GM23338 (cell line): ENCODE results near the gene ADIPOQ. TPM values are rescaled to one million over a fixed set of nuclear protein-coding genes. Genes with fewer than 3 reads are reported as not detected.

Experiments
- ATAC-seq: fragments of 200-7000 bp; cut with Tn5 transposase; 3 replicates; pipeline ENCODE4 v1.9.1; 2020
- DNase-seq: peaks from one replicate; pipeline ENCODE4 v3.0.0-alpha.2; 2015; ENCODE audit warnings: low spot score
- H2AFZ ChIP-seq: fragments of 200-600 bp; sonication (generic); 2 replicates; pipeline ENCODE4 v1.8.0; 2016; ENCODE audit warnings: antibody characterized with exemption, mild to moderate bottlenecking, moderate library complexity
- H3F3A ChIP-seq: fragments of 200-600 bp; sonication (generic); replicated peaks from 2 replicates; pipeline ENCODE4 v1.8.0; 2017; ENCODE audit warnings: antibody characterized with exemption, mixed run types, low read depth
- H3K27ac ChIP-seq: fragments of 200-600 bp; sonication (generic); 2 replicates; pipeline ENCODE4 v1.6.1; 2016; ENCODE audit warnings: low read depth
- H3K27me3 ChIP-seq: fragments of 200-600 bp; sonication (generic); 2 replicates; pipeline ENCODE4 v1.8.0; 2016; ENCODE audit warnings: mild to moderate bottlenecking, mixed run types, moderate library complexity; ENCODE audit not compliant: insufficient read depth
- H3K36me3 ChIP-seq: fragments of 200-600 bp; sonication (generic); 2 replicates; pipeline ENCODE4 v1.8.0; 2016; ENCODE audit warnings: mild to moderate bottlenecking; ENCODE audit not compliant: insufficient read depth
- H3K4me1 ChIP-seq: fragments of 200-600 bp; sonication (generic); 2 replicates; pipeline ENCODE4 v1.8.0; 2016; ENCODE audit warnings: mild to moderate bottlenecking, moderate library complexity; ENCODE audit not compliant: insufficient read depth
- H3K4me2 ChIP-seq: fragments of 200-600 bp; sonication (generic); 2 replicates; pipeline ENCODE4 v1.7.1; 2017; ENCODE audit warnings: mixed run types
- H3K4me3 ChIP-seq: fragments of 200-600 bp; sonication (generic); 2 replicates; pipeline ENCODE4 v1.6.1; 2016; ENCODE audit warnings: mixed run types
- H3K79me2 ChIP-seq: fragments of 200-600 bp; sonication (generic); replicated peaks from 2 replicates; pipeline ENCODE4 v1.8.0; 2017; ENCODE audit warnings: mild to moderate bottlenecking; ENCODE audit not compliant: insufficient read depth
- H3K9me2 ChIP-seq: fragments of 200-600 bp; sonication (generic); 2 replicates; pipeline ENCODE4 v1.8.0; 2017; ENCODE audit not compliant: insufficient read depth
- H4K20me1 ChIP-seq: fragments of 200-600 bp; sonication (generic); replicated peaks from 2 replicates; pipeline ENCODE4 v1.8.0; 2017; ENCODE audit warnings: mild to moderate bottlenecking; ENCODE audit not compliant: insufficient read depth
- H3K27ac Mint-ChIP-seq: 2 replicates; pipeline ENCODE4 v1.8.0; 2020; ENCODE audit warnings: inconsistent platforms, mild to moderate bottlenecking, moderate library complexity, mixed read lengths
- H3K27me3 Mint-ChIP-seq: 3 replicates; pipeline ENCODE4 v1.8.0; 2022; ENCODE audit warnings: low read depth, mild to moderate bottlenecking, moderate library complexity, mixed read lengths, inconsistent platforms; ENCODE audit not compliant: insufficient read depth, poor library complexity
- H3K36me3 Mint-ChIP-seq: 3 replicates; pipeline ENCODE4 v1.8.0; 2021; ENCODE audit warnings: low read depth, mild to moderate bottlenecking, inconsistent platforms, moderate library complexity, mixed read lengths
- H3K4me1 Mint-ChIP-seq: 3 replicates; pipeline ENCODE4 v1.8.0; 2020; ENCODE audit warnings: mild to moderate bottlenecking, inconsistent platforms, mixed read lengths
- H3K4me3 Mint-ChIP-seq: 3 replicates; pipeline ENCODE4 v1.8.0; 2021; ENCODE audit warnings: moderate library complexity, mild to moderate bottlenecking, inconsistent platforms, mixed read lengths
- H3K9me3 Mint-ChIP-seq: 3 replicates; pipeline ENCODE4 v1.8.0; 2020; ENCODE audit warnings: moderate library complexity, mild to moderate bottlenecking, inconsistent platforms, mixed read lengths
- CREB1 ChIP-seq: fragments of 250-450 bp; sonication (Bioruptor Pico); IDR thresholded peaks from 2 replicates; pipeline ENCODE4 v1.5.0; 2020; ENCODE audit warnings: low read depth, mild to moderate bottlenecking, moderate library complexity
- EZH2 ChIP-seq: fragments of 200-600 bp; sonication (generic); IDR thresholded peaks from one replicate; pipeline ENCODE4 v1.8.0; 2017; ENCODE audit warnings: antibody characterized with exemption, mild to moderate bottlenecking, low read depth; ENCODE audit not compliant: unreplicated experiment
- EZH2phosphoT487 ChIP-seq: fragments of 200-600 bp; sonication (generic); IDR thresholded peaks from one replicate; pipeline ENCODE4 v1.8.1; 2018; ENCODE audit warnings: antibody characterized with exemption; ENCODE audit not compliant: unreplicated experiment
- JUNB ChIP-seq: IDR thresholded peaks from one replicate; pipeline ENCODE4 v1.6.1; 2016; ENCODE audit warnings: antibody characterized with exemption; ENCODE audit not compliant: unreplicated experiment
- NANOG ChIP-seq: IDR thresholded peaks from 2 replicates; pipeline ENCODE4 v1.6.1; 2016; ENCODE audit warnings: antibody characterized with exemption, borderline replicate concordance
- POLR2AphosphoS5 ChIP-seq: IDR thresholded peaks from 2 replicates; pipeline ENCODE4 v1.6.1; 2016; ENCODE audit warnings: antibody characterized with exemption, low read depth
- STAT1 ChIP-seq: IDR thresholded peaks from one replicate; pipeline ENCODE4 v1.6.1; 2016; ENCODE audit warnings: antibody characterized with exemption; ENCODE audit not compliant: unreplicated experiment
- ZNF114 ChIP-seq: fragments of 250-450 bp; sonication (Bioruptor Pico); IDR thresholded peaks from 2 replicates; pipeline ENCODE4 v1.5.0; 2020; ENCODE audit warnings: mild to moderate bottlenecking, moderate library complexity
- ZNF331 ChIP-seq: fragments of 250-450 bp; sonication (Bioruptor Pico); IDR thresholded peaks from 2 replicates; pipeline ENCODE4 v1.5.0; 2020; ENCODE audit warnings: low read depth, mild to moderate bottlenecking, moderate library complexity
- polyA plus RNA-seq: library from polyadenylated mRNA; unstranded; fragments of >200 nt; fragmentation: Nextera tagmentation; extraction: Ambion mirVana; gene quantifications from 2 replicates; pipeline ENCODE4 v1.2.1, GENCODE V29; 2016
- total RNA-seq: library from RNA; depleted of rRNA; stranded (reverse); fragments of >200 nt; shearing (Covaris generic); gene quantifications from 2 replicates; pipeline ENCODE4 v1.2.3, GENCODE V29; 2014
- TF ChIP-seq, protein P1 (sequence below): fragments of 250-450 bp; sonication (Bioruptor Pico); IDR thresholded peaks from 2 replicates; pipeline ENCODE4 v1.5.0; 2020; ENCODE audit warnings: mild to moderate bottlenecking, moderate library complexity
- TF ChIP-seq, protein P2 (sequence below): IDR thresholded peaks from one replicate; pipeline ENCODE4 v1.6.1; 2018; ENCODE audit warnings: antibody characterized with exemption; ENCODE audit not compliant: unreplicated experiment
- TF ChIP-seq, protein P3 (sequence below): IDR thresholded peaks from 2 replicates; pipeline ENCODE4 v1.6.1; 2016; ENCODE audit warnings: antibody characterized with exemption
- TF ChIP-seq, protein P4 (sequence below), 2 experiments: fragments of 200-600 bp in 1 of 2; sonication (generic) in 1 of 2; conservative IDR thresholded peaks; 2 replicates each; pipeline versions ENCODE4 v1.5.1 to v1.6.1; 2016 to 2017; ENCODE audit warnings: antibody characterized with exemption in 2 of 2, low read depth in 2 of 2, mild to moderate bottlenecking in 2 of 2, moderate library complexity in 1 of 2

ADIPOQ gene
- total and polyA plus RNA-seq, 2 experiments from 2014 or later, result not detected

DNA sequence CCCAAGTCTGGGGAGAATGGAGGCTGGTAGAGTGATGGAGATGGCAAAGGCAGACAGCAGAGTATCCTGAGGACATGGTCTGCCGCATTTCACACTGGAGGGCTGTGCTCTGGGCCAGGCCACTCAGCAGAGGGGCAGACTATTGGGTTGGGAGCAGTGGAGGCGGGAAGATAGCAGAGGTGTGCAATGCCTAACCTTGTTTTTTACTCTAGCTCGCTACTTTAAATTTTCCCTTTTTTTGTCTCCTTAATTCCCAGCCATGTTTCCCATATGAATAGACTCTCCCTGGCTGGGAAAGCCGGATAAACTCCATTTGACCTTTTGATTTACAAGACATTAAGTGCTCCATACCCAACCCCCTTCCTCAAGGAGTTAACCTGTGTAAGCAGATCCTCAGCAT lies 54.4 kb downstream of the ADIPOQ start:
- H2AFZ ChIP-seq, result peak overlapping the region; percentile 53; the same call in 1 of the 2 replicates
- DNase-seq, result peak; percentile 68
- no peaks in the 10 kb centered on the region for H3K9me2 ChIP-seq
- no peaks in the 10 kb centered on the region for H3K27me3 ChIP-seq
- Mint-ChIP-seq H3K4me3 (no peak overlapping the region; the same call in 2 of the 3 replicates), H3K36me3 (peaks cover 20% of the 10 kb centered on the region), H3K4me1 (peaks cover 32% of the 10 kb centered on the region), H3K27ac (no peak overlapping the region), H3K9me3 (peaks cover 26% of the 10 kb centered on the region), H3K27me3 (peaks cover 8% of the 10 kb centered on the region)
- no peaks in the 10 kb centered on the region for H3K36me3 ChIP-seq
- no peaks in the 10 kb centered on the region for H3K79me2 ChIP-seq
- ATAC-seq, result peak; percentile 89
- H3K27ac ChIP-seq, result no peak overlapping the region
- TF ChIP-seq, protein P1, sequence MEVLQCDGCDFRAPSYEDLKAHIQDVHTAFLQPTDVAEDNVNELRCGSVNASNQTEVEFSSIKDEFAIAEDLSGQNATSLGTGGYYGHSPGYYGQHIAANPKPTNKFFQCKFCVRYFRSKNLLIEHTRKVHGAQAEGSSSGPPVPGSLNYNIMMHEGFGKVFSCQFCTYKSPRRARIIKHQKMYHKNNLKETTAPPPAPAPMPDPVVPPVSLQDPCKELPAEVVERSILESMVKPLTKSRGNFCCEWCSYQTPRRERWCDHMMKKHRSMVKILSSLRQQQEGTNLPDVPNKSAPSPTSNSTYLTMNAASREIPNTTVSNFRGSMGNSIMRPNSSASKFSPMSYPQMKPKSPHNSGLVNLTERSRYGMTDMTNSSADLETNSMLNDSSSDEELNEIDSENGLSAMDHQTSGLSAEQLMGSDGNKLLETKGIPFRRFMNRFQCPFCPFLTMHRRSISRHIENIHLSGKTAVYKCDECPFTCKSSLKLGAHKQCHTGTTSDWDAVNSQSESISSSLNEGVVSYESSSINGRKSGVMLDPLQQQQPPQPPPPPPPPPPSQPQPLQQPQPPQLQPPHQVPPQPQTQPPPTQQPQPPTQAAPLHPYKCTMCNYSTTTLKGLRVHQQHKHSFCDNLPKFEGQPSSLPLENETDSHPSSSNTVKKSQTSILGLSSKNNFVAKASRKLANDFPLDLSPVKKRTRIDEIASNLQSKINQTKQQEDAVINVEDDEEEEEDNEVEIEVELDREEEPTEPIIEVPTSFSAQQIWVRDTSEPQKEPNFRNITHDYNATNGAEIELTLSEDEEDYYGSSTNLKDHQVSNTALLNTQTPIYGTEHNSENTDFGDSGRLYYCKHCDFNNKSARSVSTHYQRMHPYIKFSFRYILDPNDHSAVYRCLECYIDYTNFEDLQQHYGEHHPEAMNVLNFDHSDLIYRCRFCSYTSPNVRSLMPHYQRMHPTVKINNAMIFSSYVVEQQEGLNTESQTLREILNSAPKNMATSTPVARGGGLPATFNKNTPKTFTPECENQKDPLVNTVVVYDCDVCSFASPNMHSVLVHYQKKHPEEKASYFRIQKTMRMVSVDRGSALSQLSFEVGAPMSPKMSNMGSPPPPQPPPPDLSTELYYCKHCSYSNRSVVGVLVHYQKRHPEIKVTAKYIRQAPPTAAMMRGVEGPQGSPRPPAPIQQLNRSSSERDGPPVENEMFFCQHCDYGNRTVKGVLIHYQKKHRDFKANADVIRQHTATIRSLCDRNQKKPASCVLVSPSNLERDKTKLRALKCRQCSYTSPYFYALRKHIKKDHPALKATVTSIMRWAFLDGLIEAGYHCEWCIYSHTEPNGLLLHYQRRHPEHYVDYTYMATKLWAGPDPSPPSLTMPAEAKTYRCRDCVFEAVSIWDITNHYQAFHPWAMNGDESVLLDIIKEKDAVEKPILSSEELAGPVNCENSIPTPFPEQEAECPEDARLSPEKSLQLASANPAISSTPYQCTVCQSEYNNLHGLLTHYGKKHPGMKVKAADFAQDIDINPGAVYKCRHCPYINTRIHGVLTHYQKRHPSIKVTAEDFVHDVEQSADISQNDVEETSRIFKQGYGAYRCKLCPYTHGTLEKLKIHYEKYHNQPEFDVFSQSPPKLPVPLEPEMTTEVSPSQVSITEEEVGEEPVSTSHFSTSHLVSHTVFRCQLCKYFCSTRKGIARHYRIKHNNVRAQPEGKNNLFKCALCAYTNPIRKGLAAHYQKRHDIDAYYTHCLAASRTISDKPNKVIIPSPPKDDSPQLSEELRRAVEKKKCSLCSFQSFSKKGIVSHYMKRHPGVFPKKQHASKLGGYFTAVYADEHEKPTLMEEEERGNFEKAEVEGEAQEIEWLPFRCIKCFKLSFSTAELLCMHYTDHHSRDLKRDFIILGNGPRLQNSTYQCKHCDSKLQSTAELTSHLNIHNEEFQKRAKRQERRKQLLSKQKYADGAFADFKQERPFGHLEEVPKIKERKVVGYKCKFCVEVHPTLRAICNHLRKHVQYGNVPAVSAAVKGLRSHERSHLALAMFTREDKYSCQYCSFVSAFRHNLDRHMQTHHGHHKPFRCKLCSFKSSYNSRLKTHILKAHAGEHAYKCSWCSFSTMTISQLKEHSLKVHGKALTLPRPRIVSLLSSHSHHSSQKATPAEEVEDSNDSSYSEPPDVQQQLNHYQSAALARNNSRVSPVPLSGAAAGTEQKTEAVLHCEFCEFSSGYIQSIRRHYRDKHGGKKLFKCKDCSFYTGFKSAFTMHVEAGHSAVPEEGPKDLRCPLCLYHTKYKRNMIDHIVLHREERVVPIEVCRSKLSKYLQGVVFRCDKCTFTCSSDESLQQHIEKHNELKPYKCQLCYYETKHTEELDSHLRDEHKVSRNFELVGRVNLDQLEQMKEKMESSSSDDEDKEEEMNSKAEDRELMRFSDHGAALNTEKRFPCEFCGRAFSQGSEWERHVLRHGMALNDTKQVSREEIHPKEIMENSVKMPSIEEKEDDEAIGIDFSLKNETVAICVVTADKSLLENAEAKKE (CRISPR knock-in tag), result no peak
- TF ChIP-seq NANOG (no peak), EZH2phosphoT487 (no peak), JUNB (no peak), POLR2AphosphoS5 (no peak), ZNF114 (CRISPR knock-in tag) (no peak), EZH2 (no peak), ZNF331 (CRISPR knock-in tag) (no peak), STAT1 (no peak), CREB1 (CRISPR knock-in tag) (no peak)
- TF ChIP-seq, protein P2, sequence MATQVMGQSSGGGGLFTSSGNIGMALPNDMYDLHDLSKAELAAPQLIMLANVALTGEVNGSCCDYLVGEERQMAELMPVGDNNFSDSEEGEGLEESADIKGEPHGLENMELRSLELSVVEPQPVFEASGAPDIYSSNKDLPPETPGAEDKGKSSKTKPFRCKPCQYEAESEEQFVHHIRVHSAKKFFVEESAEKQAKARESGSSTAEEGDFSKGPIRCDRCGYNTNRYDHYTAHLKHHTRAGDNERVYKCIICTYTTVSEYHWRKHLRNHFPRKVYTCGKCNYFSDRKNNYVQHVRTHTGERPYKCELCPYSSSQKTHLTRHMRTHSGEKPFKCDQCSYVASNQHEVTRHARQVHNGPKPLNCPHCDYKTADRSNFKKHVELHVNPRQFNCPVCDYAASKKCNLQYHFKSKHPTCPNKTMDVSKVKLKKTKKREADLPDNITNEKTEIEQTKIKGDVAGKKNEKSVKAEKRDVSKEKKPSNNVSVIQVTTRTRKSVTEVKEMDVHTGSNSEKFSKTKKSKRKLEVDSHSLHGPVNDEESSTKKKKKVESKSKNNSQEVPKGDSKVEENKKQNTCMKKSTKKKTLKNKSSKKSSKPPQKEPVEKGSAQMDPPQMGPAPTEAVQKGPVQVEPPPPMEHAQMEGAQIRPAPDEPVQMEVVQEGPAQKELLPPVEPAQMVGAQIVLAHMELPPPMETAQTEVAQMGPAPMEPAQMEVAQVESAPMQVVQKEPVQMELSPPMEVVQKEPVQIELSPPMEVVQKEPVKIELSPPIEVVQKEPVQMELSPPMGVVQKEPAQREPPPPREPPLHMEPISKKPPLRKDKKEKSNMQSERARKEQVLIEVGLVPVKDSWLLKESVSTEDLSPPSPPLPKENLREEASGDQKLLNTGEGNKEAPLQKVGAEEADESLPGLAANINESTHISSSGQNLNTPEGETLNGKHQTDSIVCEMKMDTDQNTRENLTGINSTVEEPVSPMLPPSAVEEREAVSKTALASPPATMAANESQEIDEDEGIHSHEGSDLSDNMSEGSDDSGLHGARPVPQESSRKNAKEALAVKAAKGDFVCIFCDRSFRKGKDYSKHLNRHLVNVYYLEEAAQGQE, result no peak
- TF ChIP-seq, protein P3, sequence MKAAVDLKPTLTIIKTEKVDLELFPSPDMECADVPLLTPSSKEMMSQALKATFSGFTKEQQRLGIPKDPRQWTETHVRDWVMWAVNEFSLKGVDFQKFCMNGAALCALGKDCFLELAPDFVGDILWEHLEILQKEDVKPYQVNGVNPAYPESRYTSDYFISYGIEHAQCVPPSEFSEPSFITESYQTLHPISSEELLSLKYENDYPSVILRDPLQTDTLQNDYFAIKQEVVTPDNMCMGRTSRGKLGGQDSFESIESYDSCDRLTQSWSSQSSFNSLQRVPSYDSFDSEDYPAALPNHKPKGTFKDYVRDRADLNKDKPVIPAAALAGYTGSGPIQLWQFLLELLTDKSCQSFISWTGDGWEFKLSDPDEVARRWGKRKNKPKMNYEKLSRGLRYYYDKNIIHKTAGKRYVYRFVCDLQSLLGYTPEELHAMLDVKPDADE, result no peak
- TF ChIP-seq, protein P4, sequence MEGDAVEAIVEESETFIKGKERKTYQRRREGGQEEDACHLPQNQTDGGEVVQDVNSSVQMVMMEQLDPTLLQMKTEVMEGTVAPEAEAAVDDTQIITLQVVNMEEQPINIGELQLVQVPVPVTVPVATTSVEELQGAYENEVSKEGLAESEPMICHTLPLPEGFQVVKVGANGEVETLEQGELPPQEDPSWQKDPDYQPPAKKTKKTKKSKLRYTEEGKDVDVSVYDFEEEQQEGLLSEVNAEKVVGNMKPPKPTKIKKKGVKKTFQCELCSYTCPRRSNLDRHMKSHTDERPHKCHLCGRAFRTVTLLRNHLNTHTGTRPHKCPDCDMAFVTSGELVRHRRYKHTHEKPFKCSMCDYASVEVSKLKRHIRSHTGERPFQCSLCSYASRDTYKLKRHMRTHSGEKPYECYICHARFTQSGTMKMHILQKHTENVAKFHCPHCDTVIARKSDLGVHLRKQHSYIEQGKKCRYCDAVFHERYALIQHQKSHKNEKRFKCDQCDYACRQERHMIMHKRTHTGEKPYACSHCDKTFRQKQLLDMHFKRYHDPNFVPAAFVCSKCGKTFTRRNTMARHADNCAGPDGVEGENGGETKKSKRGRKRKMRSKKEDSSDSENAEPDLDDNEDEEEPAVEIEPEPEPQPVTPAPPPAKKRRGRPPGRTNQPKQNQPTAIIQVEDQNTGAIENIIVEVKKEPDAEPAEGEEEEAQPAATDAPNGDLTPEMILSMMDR (conservative IDR thresholded peaks at IDR 0.05; ENCODE audit: low read depth in 2 of 2), result no peak
- no peaks in the 10 kb centered on the region for H4K20me1 ChIP-seq
- peaks cover 10% of the 10 kb centered on the region; the same call in 1 of the 2 replicates for H3F3A ChIP-seq
- no peak overlapping the region for H3K4me3 ChIP-seq
- peak overlapping the region; percentile 23 for H3K4me2 ChIP-seq
- H3K4me1 ChIP-seq, result peaks cover 41% of the 10 kb centered on the region
